A549 (cell line): ENCODE results near the gene HPGD. TPM values are rescaled to one million over a fixed set of nuclear protein-coding genes. Genes with fewer than 3 reads are reported as not detected.

Experiments
- ATAC-seq, 2 experiments: fragments of 200-7000 bp in 1 of 2; fragments of >200 bp in 1 of 2; cut with Nextera tagmentation in 1 of 2; cut with Tn5 transposase in 1 of 2; 3 replicates each; pipeline versions ENCODE4 v1.8.0 to v1.9.1; 2018 to 2020; ENCODE audit warnings: mild to moderate bottlenecking in 1 of 2, moderate library complexity in 1 of 2
- CTCF ChIA-PET: fragments of 300-600 bp; sonication (Branson Sonifier 250); formaldehyde crosslinking; extraction: SDS; loops from one replicate; lab custom pipeline; 2021; ENCODE audit warnings: antibody characterized with exemption, inconsistent platforms; lab: Yijun Ruan, JAX
- POLR2A ChIA-PET: fragments of 350-600 bp; formaldehyde crosslinking; extraction: SDS; loops from one replicate; lab custom pipeline; 2021; ENCODE audit warnings: antibody characterized with exemption, inconsistent platforms; lab: Yijun Ruan, JAX
- DNase-seq, 2 experiments: peaks; one replicate each; pipeline versions ENCODE4 v3.0.0 to v3.0.0-alpha.2; 2011 to 2016; ENCODE audit warnings: low read depth in 1 of 2, low spot score in 1 of 2
- FAIRE-seq: peaks from 2 replicates; lab custom pipeline; 2011; peaks lifted over from hg19 to GRCh38; lab: Jason Lieb, UNC
- H3K27ac ChIP-seq, 2 experiments: fragments of >200 bp; sonication (Bioruptor Twin); formaldehyde crosslinking; 3 replicates each; pipeline ENCODE4 v1.5.1; 2016 to 2017
- H3K4me1 ChIP-seq: fragments of >200 bp; sonication (Bioruptor Twin); formaldehyde crosslinking; 3 replicates; pipeline ENCODE4 v1.6.1; 2016
- H3K4me2 ChIP-seq: fragments of >200 bp; sonication (Bioruptor Twin); formaldehyde crosslinking; 3 replicates; pipeline ENCODE4 v1.6.1; 2016
- H3K4me3 ChIP-seq: fragments of >200 bp; sonication (Bioruptor Twin); formaldehyde crosslinking; 3 replicates; pipeline ENCODE4 v1.5.1; 2016
- H3K9me3 ChIP-seq: fragments of >200 bp; sonication (Bioruptor Twin); formaldehyde crosslinking; 3 replicates; pipeline ENCODE4 v1.6.1; 2016
- BHLHE40 ChIP-seq: IDR thresholded peaks from 2 replicates; pipeline ENCODE4 v1.6.1; 2012; ENCODE audit warnings: low read depth, low read length, inconsistent platforms
- CBX2 ChIP-seq: fragments of 200-600 bp; sonication (generic); IDR thresholded peaks from 2 replicates; pipeline ENCODE4 v1.6.1; 2016; ENCODE audit warnings: low read depth, mild to moderate bottlenecking, borderline replicate concordance
- CTCF ChIP-seq: fragments of >200 bp; sonication (Bioruptor Twin); formaldehyde crosslinking; IDR thresholded peaks from 3 replicates; pipeline ENCODE4 v1.5.1; 2016
- E2F6 ChIP-seq: IDR thresholded peaks from 2 replicates; pipeline ENCODE4 v1.6.1; 2012; ENCODE audit warnings: low read depth, borderline replicate concordance
- EP300 ChIP-seq, 2 experiments: fragments of >200 bp; sonication (Bioruptor Twin); formaldehyde crosslinking; IDR thresholded peaks; 2 replicates in 1 of 2; 3 replicates in 1 of 2; pipeline ENCODE4 v1.6.1; 2016 to 2017
- FOSB ChIP-seq: fragments of 250-450 bp; sonication (Bioruptor Pico); IDR thresholded peaks from 2 replicates; pipeline ENCODE4 v1.5.0; 2020; ENCODE audit warnings: mild to moderate bottlenecking, moderate library complexity
- FOSL2 ChIP-seq, 2 experiments: fragments of 450-650 bp in 1 of 2; fragments of >200 bp in 1 of 2; sonication (Bioruptor Twin) in 1 of 2; formaldehyde crosslinking; IDR thresholded peaks; 2 replicates each; pipeline versions ENCODE4 v1.5.0 to v1.6.1; 2016 to 2020; ENCODE audit warnings: mild to moderate bottlenecking in 1 of 2, moderate library complexity in 1 of 2
- FOXS1 ChIP-seq: fragments of 250-450 bp; sonication (Bioruptor Pico); IDR thresholded peaks from 2 replicates; pipeline ENCODE4 v1.5.0; 2020; ENCODE audit warnings: mild to moderate bottlenecking, moderate library complexity
- JUNB ChIP-seq: fragments of >200 bp; sonication (Bioruptor Twin); formaldehyde crosslinking; IDR thresholded peaks from 2 replicates; pipeline ENCODE4 v1.6.1; 2016
- MAFK ChIP-seq: fragments of 450-650 bp; IDR thresholded peaks from 2 replicates; pipeline ENCODE4 v1.6.1; 2014; ENCODE audit not compliant: partially characterized antibody
- REST ChIP-seq: fragments of 200-600 bp; sonication (generic); IDR thresholded peaks from 2 replicates; pipeline ENCODE4 v1.6.1; 2016; ENCODE audit warnings: antibody characterized with exemption, mild to moderate bottlenecking, moderate library complexity
- RFX5 ChIP-seq: fragments of 450-650 bp; IDR thresholded peaks from 2 replicates; pipeline ENCODE4 v1.7.1; 2014; ENCODE audit warnings: antibody characterized with exemption, mild to moderate bottlenecking, moderate library complexity
- RNF2 ChIP-seq: fragments of 200-600 bp; sonication (generic); IDR thresholded peaks from 2 replicates; pipeline ENCODE4 v1.6.1; 2016; ENCODE audit warnings: low read depth, mild to moderate bottlenecking, antibody characterized with exemption, moderate library complexity, borderline replicate concordance
- USF2 ChIP-seq: fragments of 450-650 bp; IDR thresholded peaks from 2 replicates; pipeline ENCODE4 v1.6.1; 2014; ENCODE audit warnings: antibody characterized with exemption
- ZC3H11A ChIP-seq: fragments of 450-650 bp; IDR thresholded peaks from 2 replicates; pipeline ENCODE4 v1.6.1; 2014; ENCODE audit warnings: antibody characterized with exemption, mild to moderate bottlenecking
- ZFP36 ChIP-seq: fragments of 450-650 bp; IDR thresholded peaks from 2 replicates; pipeline ENCODE4 v1.6.1; 2014; ENCODE audit warnings: borderline replicate concordance; ENCODE audit not compliant: partially characterized antibody
- WGBS: methylation state at CpG from one replicate; pipeline ENCODE4 v1.1.6; 2017; ENCODE audit errors: missing lambda C conversion rate; 5-methylcytosine and 5-hydroxymethylcytosine counted together
- polyA plus RNA-seq, 4 experiments: library from polyadenylated mRNA; depleted of rRNA in 3 of 4; stranded (reverse); fragments of >200 nt; fragmentation: RNase III in 1 of 4; extraction: RNeasy Plus Mini Kit Qiagen cat#74134 plus additional on column Dnase treatment in 1 of 4; gene quantifications; 2 replicates in 3 of 4; 3 replicates in 1 of 4; pipeline ENCODE4 v1.2.3, GENCODE V29; 2011 to 2017

HPGD gene
- polyA plus RNA-seq, 2 of the 4 experiments (the other 2 are of a cell fraction), result 114 to 127 TPM

GRCh38 chr4:174483792-174484191 lies 38.5 kb downstream of the HPGD start:
- Histone ChIP-seq H3K4me3 (no peak overlapping the region), H3K4me2 (no peak overlapping the region), H3K4me1 (no peaks in the 10 kb centered on the region), H3K9me3 (no peaks in the 10 kb centered on the region), H3K27ac (peak overlapping the region in 1 of 2 experiments; percentile 39; a peak in 1 of 6 replicates)
- DNase-seq (no peak), FAIRE-seq (no peak), ATAC-seq (no peak)
- TF ChIP-seq CBX2 (no peak), RNF2 (no peak), FOSL2 (IDR thresholded peaks at IDR 0.05) (no peak), FOSL2 (CRISPR knock-in tag; IDR thresholded peaks at IDR 0.05) (no peak), RFX5 (no peak), ZC3H11A (no peak), ZFP36 (no peak), JUNB (no peak), E2F6 (no peak), USF2 (no peak), BHLHE40 (no peak), EP300 (IDR thresholded peaks at IDR 0.05) (no peak), CTCF (no peak)
- WGBS, result 90% methylated on average over 3 of the region's 3 CpGs
- ChIA-PET CTCF (interaction anchor here (1.4 kb wide), 1 partner anchor 149 kb away, joined by 4 read pairs; no protein-coding TSS in a partner anchor), POLR2A (no interaction called here)

GRCh38 chr4:174479140-174479539 lies 43.1 kb downstream of the HPGD start:
- no peaks in the 10 kb centered on the region for H3K4me1 ChIP-seq
- DNase-seq (no peak), FAIRE-seq (no peak), ATAC-seq (no peak)
- 100% methylated on average over 2 of the region's 2 CpGs for WGBS
- H3K4me3 ChIP-seq, result no peak overlapping the region
- H3K27ac ChIP-seq, result no peak overlapping the region
- ChIA-PET CTCF (no interaction called here), POLR2A (no interaction called here)
- no peak overlapping the region for H3K4me2 ChIP-seq
- no peaks in the 10 kb centered on the region; the same call in 2 of the 3 replicates for H3K9me3 ChIP-seq
- TF ChIP-seq ZC3H11A (peak; percentile 65), FOSB (no peak), RFX5 (no peak)

GRCh38 chr4:174475528-174475927 lies 46.8 kb downstream of the HPGD start:
- WGBS, result 70% methylated on average over 3 of the region's 3 CpGs
- CTCF ChIA-PET, result no interaction called here
- ATAC-seq (no peak), FAIRE-seq (no peak), DNase-seq (no peak)
- Histone ChIP-seq H3K9me3 (no peaks in the 10 kb centered on the region; the same call in 2 of the 3 replicates), H3K4me1 (no peaks in the 10 kb centered on the region), H3K4me3 (no peak overlapping the region), H3K4me2 (no peak overlapping the region), H3K27ac (no peak overlapping the region)
- no peak for TF ChIP-seq FOXS1 (CRISPR knock-in tag)
- POLR2A ChIA-PET, result no interaction called here

- no peak overlapping the region for H3K4me2 ChIP-seq
- FAIRE-seq, result no peak
- no peaks in the 10 kb centered on the region for H3K4me1 ChIP-seq
- H3K27ac ChIP-seq, result no peak overlapping the region
- 80% methylated on average over 8 of the region's 8 CpGs for WGBS
- no peaks in the 10 kb centered on the region; the same call in 2 of the 3 replicates for H3K9me3 ChIP-seq
- no peak for ATAC-seq
- POLR2A ChIA-PET, result no interaction called here
- TF ChIP-seq REST (peak; percentile 69; the same call in 1 of the 2 replicates), MAFK (no peak)
- TF ChIP-seq, all 56 proteins: peak for 1
- no peak for DNase-seq
- no peak overlapping the region for H3K4me3 ChIP-seq
- CTCF ChIA-PET, result interaction anchor here (1.1 kb wide), 1 partner anchor 15 kb away, joined by 3 read pairs; no protein-coding TSS in a partner anchor
Measured at GRCh38 chr4:174474457-174475075, 47.7 kb downstream of the HPGD start.
